ENCODE data around the gene PRKCE. TPM values are rescaled to one million over a fixed set of nuclear protein-coding genes. Genes with fewer than 3 reads are reported as not detected.

PRKCE gene
- total RNA-seq, 1 donor from 2014 or later, result 21.0 TPM

- TF ChIP-seq, protein P1, sequence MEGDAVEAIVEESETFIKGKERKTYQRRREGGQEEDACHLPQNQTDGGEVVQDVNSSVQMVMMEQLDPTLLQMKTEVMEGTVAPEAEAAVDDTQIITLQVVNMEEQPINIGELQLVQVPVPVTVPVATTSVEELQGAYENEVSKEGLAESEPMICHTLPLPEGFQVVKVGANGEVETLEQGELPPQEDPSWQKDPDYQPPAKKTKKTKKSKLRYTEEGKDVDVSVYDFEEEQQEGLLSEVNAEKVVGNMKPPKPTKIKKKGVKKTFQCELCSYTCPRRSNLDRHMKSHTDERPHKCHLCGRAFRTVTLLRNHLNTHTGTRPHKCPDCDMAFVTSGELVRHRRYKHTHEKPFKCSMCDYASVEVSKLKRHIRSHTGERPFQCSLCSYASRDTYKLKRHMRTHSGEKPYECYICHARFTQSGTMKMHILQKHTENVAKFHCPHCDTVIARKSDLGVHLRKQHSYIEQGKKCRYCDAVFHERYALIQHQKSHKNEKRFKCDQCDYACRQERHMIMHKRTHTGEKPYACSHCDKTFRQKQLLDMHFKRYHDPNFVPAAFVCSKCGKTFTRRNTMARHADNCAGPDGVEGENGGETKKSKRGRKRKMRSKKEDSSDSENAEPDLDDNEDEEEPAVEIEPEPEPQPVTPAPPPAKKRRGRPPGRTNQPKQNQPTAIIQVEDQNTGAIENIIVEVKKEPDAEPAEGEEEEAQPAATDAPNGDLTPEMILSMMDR (IDR thresholded peaks at IDR 0.05; ENCODE audit: insufficient read depth, low read length, poor library complexity, severe bottlenecking), result no peak
- Histone ChIP-seq H3K36me3 (ENCODE audit: control insufficient read depth, insufficient read depth, low read length) (no peaks in the 10 kb centered on the region), H3K4me3 (ENCODE audit: low read depth, low read length) (no peak overlapping the region), H3K27me3 (ENCODE audit: control insufficient read depth, insufficient read depth, low read length) (no peaks in the 10 kb centered on the region)
- no peak for DNase-seq (ENCODE audit: low read depth)
These were observed 327.6 kb downstream of the PRKCE start for GRCh38 chr2:45979065-45979464.

- Histone ChIP-seq H3K27me3 (ENCODE audit: control insufficient read depth, insufficient read depth, low read length) (no peaks in the 10 kb centered on the region), H3K36me3 (ENCODE audit: control insufficient read depth, insufficient read depth, low read length) (no peaks in the 10 kb centered on the region), H3K4me3 (ENCODE audit: low read depth, low read length) (no peak overlapping the region)
- TF ChIP-seq, protein P1 (IDR thresholded peaks at IDR 0.05; ENCODE audit: insufficient read depth, low read length, poor library complexity, severe bottlenecking), result no peak
- no peak for DNase-seq (ENCODE audit: low read depth)
These were observed 328.8 kb downstream of the PRKCE start for GRCh38 chr2:45980161-45980865.

GRCh38 chr2:45981384-45981930 lies 330.0 kb downstream of the PRKCE start:
- no peaks in the 10 kb centered on the region for H3K27me3 ChIP-seq (ENCODE audit: control insufficient read depth, insufficient read depth, low read length)
- DNase-seq (ENCODE audit: low read depth), result no peak
- TF ChIP-seq, protein P1 (IDR thresholded peaks at IDR 0.05; ENCODE audit: insufficient read depth, low read length, poor library complexity, severe bottlenecking), result no peak
- H3K4me3 ChIP-seq (ENCODE audit: low read depth, low read length), result no peak overlapping the region
- no peaks in the 10 kb centered on the region for H3K36me3 ChIP-seq (ENCODE audit: control insufficient read depth, insufficient read depth, low read length)

DNA sequence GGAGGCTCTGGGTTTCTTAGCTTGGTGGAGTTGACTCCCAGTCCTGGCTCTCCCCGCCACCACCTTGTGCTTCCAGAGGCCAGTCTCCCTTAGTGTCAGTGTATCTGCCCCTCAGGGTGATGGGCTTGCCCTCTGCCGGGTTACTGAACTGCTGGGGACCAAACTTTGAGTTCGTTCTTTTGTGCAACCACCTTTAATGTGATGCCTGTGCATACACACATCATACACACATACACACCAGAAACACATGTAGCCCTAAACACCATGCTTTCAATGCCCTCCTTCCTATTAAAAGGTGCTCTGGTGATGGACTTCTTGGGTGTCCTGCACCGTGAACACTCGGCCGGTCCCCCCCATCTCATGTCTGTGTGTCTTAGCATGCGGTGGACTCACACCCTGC lies 330.6 kb downstream of the PRKCE start:
- no peaks in the 10 kb centered on the region for H3K27me3 ChIP-seq (ENCODE audit: control insufficient read depth, insufficient read depth, low read length)
- DNase-seq (ENCODE audit: low read depth), result no peak
- TF ChIP-seq, protein P1 (IDR thresholded peaks at IDR 0.05; ENCODE audit: insufficient read depth, low read length, poor library complexity, severe bottlenecking), result no peak
- H3K4me3 ChIP-seq (ENCODE audit: low read depth, low read length), result no peak overlapping the region
- H3K36me3 ChIP-seq (ENCODE audit: control insufficient read depth, insufficient read depth, low read length), result no peaks in the 10 kb centered on the region

- Histone ChIP-seq H3K27me3 (ENCODE audit: control insufficient read depth, insufficient read depth, low read length) (no peaks in the 10 kb centered on the region), H3K4me3 (ENCODE audit: low read depth, low read length) (no peak overlapping the region)
- TF ChIP-seq, protein P1 (IDR thresholded peaks at IDR 0.05; ENCODE audit: insufficient read depth, low read length, poor library complexity, severe bottlenecking), result no peak
These were observed 331.7 kb downstream of the PRKCE start for GRCh38 chr2:45983213-45983612.

GRCh38 chr2:45984366-45984765 lies 332.9 kb downstream of the PRKCE start:
- Histone ChIP-seq H3K4me3 (ENCODE audit: low read depth, low read length) (no peak overlapping the region), H3K27me3 (ENCODE audit: control insufficient read depth, insufficient read depth, low read length) (no peaks in the 10 kb centered on the region), H3K36me3 (ENCODE audit: control insufficient read depth, insufficient read depth, low read length) (no peaks in the 10 kb centered on the region)
- DNase-seq (ENCODE audit: low read depth), result no peak
- TF ChIP-seq, protein P1 (IDR thresholded peaks at IDR 0.05; ENCODE audit: insufficient read depth, low read length, poor library complexity, severe bottlenecking), result no peak

More at GRCh38 chr2:45983213-45983612, 331.7 kb downstream of the PRKCE start:
- H3K36me3 ChIP-seq (ENCODE audit: control insufficient read depth, insufficient read depth, low read length), result no peaks in the 10 kb centered on the region
- no peak for DNase-seq (ENCODE audit: low read depth)
